NT2/D1 (cell line): ENCODE results near the gene TRIM67.

Experiments used
- YY1 ChIP-seq: IDR thresholded peaks from 2 replicates; pipeline ENCODE4 v1.6.1; 2011; ENCODE audit not compliant: insufficient read length, insufficient read depth
- ZNF274 ChIP-seq: IDR thresholded peaks from 2 replicates; pipeline ENCODE4 v1.6.1; 2011; ENCODE audit warnings: mild to moderate bottlenecking, low read depth, low read length

GRCh38 chr1:231201979-231202633, 40.2 kb downstream of the TRIM67 start:
- no peak for TF ChIP-seq YY1
- no peak for TF ChIP-seq ZNF274
